HG03103 (cell line): ENCODE measurements around the gene PIGR.

Experiments
- ATAC-seq: cut with Tn5 transposase; IDR thresholded peaks from one replicate; pipeline ENCODE4 v1.9.1; 2021; ENCODE audit warnings: low read depth; ENCODE audit not compliant: unreplicated experiment

The PIGR gene

GRCh38 chr1:206912445-206913095 lies 33.7 kb downstream of the PIGR start:
- ATAC-seq = no peak

GRCh38 chr1:206911064-206911663 lies 35.1 kb downstream of the PIGR start:
- ATAC-seq = no peak

- no peak for ATAC-seq
Observed at GRCh38 chr1:206909883-206910318, 36.4 kb downstream of the PIGR start.

GRCh38 chr1:206909161-206909882 lies 36.9 kb downstream of the PIGR start:
- no peak for ATAC-seq

- ATAC-seq = no peak
Observed at GRCh38 chr1:206908038-206908437, 38.2 kb downstream of the PIGR start.

GRCh38 chr1:206907304-206907991 lies 38.8 kb downstream of the PIGR start:
- no peak for ATAC-seq

- ATAC-seq = no peak
Observed at GRCh38 chr1:206905295-206906164, 40.7 kb downstream of the PIGR start.

GRCh38 chr1:206904423-206905142 lies 41.7 kb downstream of the PIGR start:
- no peak for ATAC-seq

GRCh38 chr1:206903687-206904086 lies 42.6 kb downstream of the PIGR start:
- no peak for ATAC-seq

- ATAC-seq = no peak
Observed at GRCh38 chr1:206902702-206903101, 43.6 kb downstream of the PIGR start.

- ATAC-seq = no peak
Observed at GRCh38 chr1:206901944-206902343, 44.3 kb downstream of the PIGR start.

GRCh38 chr1:206900149-206900548 lies 46.1 kb downstream of the PIGR start:
- ATAC-seq = no peak

- no peak for ATAC-seq
Observed at GRCh38 chr1:206899717-206900116, 46.5 kb downstream of the PIGR start.

- ATAC-seq = no peak
Observed at GRCh38 chr1:206898915-206899431, 47.3 kb downstream of the PIGR start.

GRCh38 chr1:206898089-206898914 lies 48.0 kb downstream of the PIGR start:
- ATAC-seq = no peak

- ATAC-seq = no peak
Observed at GRCh38 chr1:206897175-206897574, 49.1 kb downstream of the PIGR start, which contains the start of gene IL24. Gene IL24, plus strand, starts transcription at chr1:206897443. Its CDS starts 390 bp downstream, at chr1:206897833.

- ATAC-seq = no peak
Observed at GRCh38 chr1:206896261-206896660, 50.0 kb downstream of the PIGR start.

- no peak for ATAC-seq
Observed at GRCh38 chr1:206895837-206896242, 50.4 kb downstream of the PIGR start.
